K562 (cell line): Measurements from ENCODE around the gene RALGPS1. TPM values are rescaled to one million over a fixed set of nuclear protein-coding genes. Genes with fewer than 3 reads are reported as not detected.

Experiments used
- E4F1 ChIP-seq: fragments of 250-450 bp; sonication (Bioruptor Pico); IDR thresholded peaks from 2 replicates; pipeline ENCODE4 v1.5.0; 2021; ENCODE audit warnings: mild to moderate bottlenecking, borderline replicate concordance
- EP400 ChIP-seq: fragments of 450-650 bp; IDR thresholded peaks from 2 replicates; pipeline ENCODE4 v1.6.1; 2017; ENCODE audit warnings: antibody characterized with exemption, mild to moderate bottlenecking, moderate library complexity
- FOXO4 ChIP-seq: fragments of 450-650 bp; formaldehyde crosslinking; IDR thresholded peaks from 2 replicates; pipeline ENCODE4 v1.4.0; 2020; ENCODE audit warnings: mild to moderate bottlenecking, moderate library complexity
- PTTG1 ChIP-seq: fragments of 450-650 bp; IDR thresholded peaks from 2 replicates; pipeline ENCODE4 v1.6.1; 2016; ENCODE audit warnings: low read depth, mild to moderate bottlenecking, missing genetic modification characterization, missing compliant biosample characterization
- SREBF1 ChIP-seq: fragments of 150-350 bp; IDR thresholded peaks from 2 replicates; pipeline ENCODE4 v1.6.1; 2014; ENCODE audit warnings: antibody characterized with exemption, low read depth, low read length, borderline replicate concordance
- ZFP36 ChIP-seq: fragments of 150-350 bp; IDR thresholded peaks from 2 replicates; pipeline ENCODE4 v1.6.1; 2018; ENCODE audit warnings: low read length, low read depth; ENCODE audit not compliant: partially characterized antibody
- ZFP91 ChIP-seq: sonication (generic); formaldehyde crosslinking; IDR thresholded peaks from 2 replicates; pipeline ENCODE4 v1.8.0; 2022; ENCODE audit warnings: mild to moderate bottlenecking, missing genetic modification reagents
- ZKSCAN8 ChIP-seq: fragments of 200-800 bp; sonication (Bioruptor generic); IDR thresholded peaks from 2 replicates; pipeline ENCODE4 v1.6.1; 2016; ENCODE audit warnings: missing genetic modification characterization, missing compliant biosample characterization
- ZNF436 ChIP-seq: fragments of 250-450, 450-650 bp; sonication (Bioruptor Pico); formaldehyde crosslinking; IDR thresholded peaks from 2 replicates; pipeline ENCODE4 v1.7.0; 2020; ENCODE audit warnings: mild to moderate bottlenecking
- polyA plus RNA-seq, 8 experiments: library from polyadenylated mRNA; depleted of rRNA in 4 of 8; stranded (reverse) in 5 of 8; unstranded in 3 of 8; fragments of >200 nt; fragmentation: Nextera tagmentation in 2 of 8; fragmentation: Illumina TruSeq in 1 of 8; extraction: Ambion mirVana in 2 of 8; extraction: Trizol in 1 of 8; gene quantifications; 2 replicates each; pipeline versions ENCODE4 v1.2.1 to v1.2.3, GENCODE V29; 2011 to 2014; ENCODE audit warnings: inconsistent platforms in 1 of 8, missing spikeins in 1 of 8
- total RNA-seq, 7 experiments: library from RNA; depleted of rRNA in 6 of 7; stranded (reverse); fragments of >200 nt in 6 of 7; fragmentation: Illumina TruSeq in 2 of 7; extraction: Trizol in 2 of 7; gene quantifications; 2 replicates each; pipeline versions ENCODE4 v1.2.1 to v1.2.3, GENCODE V29; 2011 to 2021; ENCODE audit warnings: low replicate concordance in 1 of 7
- TF ChIP-seq, protein P1 (sequence below), 2 experiments: fragments of 150-350 bp in 1 of 2; IDR thresholded peaks; 2 replicates each; pipeline ENCODE4 v1.6.1; 2012 to 2016; ENCODE audit warnings: low read depth in 2 of 2, low read length in 2 of 2, mild to moderate bottlenecking in 1 of 2, moderate library complexity in 1 of 2
- TF ChIP-seq, protein P2 (sequence below): fragments of 250-450 bp; sonication (Bioruptor Pico); IDR thresholded peaks from 2 replicates; pipeline ENCODE4 v1.8.0; 2022; ENCODE audit warnings: inconsistent platforms

RALGPS1 gene
- total and polyA plus RNA-seq, 9 of the 15 experiments (the other 6 are each of a cell fraction or from before 2014, with no cell fraction given) = 0.04 to 2.6 (median 1.5) TPM

- TF ChIP-seq E4F1 (CRISPR knock-in tag) (no peak), SREBF1 (no peak), EP400 (no peak), ZFP91 (CRISPR knock-in tag) (no peak), ZKSCAN8 (CRISPR knock-in tag) (no peak), PTTG1 (no peak), ZNF436 (CRISPR knock-in tag) (no peak), FOXO4 (CRISPR knock-in tag) (no peak), ZFP36 (no peak)
- TF ChIP-seq, protein P1, sequence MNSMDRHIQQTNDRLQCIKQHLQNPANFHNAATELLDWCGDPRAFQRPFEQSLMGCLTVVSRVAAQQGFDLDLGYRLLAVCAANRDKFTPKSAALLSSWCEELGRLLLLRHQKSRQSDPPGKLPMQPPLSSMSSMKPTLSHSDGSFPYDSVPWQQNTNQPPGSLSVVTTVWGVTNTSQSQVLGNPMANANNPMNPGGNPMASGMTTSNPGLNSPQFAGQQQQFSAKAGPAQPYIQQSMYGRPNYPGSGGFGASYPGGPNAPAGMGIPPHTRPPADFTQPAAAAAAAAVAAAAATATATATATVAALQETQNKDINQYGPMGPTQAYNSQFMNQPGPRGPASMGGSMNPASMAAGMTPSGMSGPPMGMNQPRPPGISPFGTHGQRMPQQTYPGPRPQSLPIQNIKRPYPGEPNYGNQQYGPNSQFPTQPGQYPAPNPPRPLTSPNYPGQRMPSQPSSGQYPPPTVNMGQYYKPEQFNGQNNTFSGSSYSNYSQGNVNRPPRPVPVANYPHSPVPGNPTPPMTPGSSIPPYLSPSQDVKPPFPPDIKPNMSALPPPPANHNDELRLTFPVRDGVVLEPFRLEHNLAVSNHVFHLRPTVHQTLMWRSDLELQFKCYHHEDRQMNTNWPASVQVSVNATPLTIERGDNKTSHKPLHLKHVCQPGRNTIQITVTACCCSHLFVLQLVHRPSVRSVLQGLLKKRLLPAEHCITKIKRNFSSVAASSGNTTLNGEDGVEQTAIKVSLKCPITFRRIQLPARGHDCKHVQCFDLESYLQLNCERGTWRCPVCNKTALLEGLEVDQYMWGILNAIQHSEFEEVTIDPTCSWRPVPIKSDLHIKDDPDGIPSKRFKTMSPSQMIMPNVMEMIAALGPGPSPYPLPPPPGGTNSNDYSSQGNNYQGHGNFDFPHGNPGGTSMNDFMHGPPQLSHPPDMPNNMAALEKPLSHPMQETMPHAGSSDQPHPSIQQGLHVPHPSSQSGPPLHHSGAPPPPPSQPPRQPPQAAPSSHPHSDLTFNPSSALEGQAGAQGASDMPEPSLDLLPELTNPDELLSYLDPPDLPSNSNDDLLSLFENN (IDR thresholded peaks at IDR 0.05; ENCODE audit: low read depth in 2 of 2, low read length in 2 of 2) = no peak
- TF ChIP-seq, protein P2, sequence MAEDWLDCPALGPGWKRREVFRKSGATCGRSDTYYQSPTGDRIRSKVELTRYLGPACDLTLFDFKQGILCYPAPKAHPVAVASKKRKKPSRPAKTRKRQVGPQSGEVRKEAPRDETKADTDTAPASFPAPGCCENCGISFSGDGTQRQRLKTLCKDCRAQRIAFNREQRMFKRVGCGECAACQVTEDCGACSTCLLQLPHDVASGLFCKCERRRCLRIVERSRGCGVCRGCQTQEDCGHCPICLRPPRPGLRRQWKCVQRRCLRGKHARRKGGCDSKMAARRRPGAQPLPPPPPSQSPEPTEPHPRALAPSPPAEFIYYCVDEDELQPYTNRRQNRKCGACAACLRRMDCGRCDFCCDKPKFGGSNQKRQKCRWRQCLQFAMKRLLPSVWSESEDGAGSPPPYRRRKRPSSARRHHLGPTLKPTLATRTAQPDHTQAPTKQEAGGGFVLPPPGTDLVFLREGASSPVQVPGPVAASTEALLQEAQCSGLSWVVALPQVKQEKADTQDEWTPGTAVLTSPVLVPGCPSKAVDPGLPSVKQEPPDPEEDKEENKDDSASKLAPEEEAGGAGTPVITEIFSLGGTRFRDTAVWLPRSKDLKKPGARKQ = no peak
These were observed 110.5 kb downstream of the RALGPS1 start (continued) for GRCh38 chr9:127025042-127025441.
